ENCODE measurements around the gene PMF1. TPM values are rescaled to one million over a fixed set of nuclear protein-coding genes. Genes with fewer than 3 reads are reported as not detected.

PMF1 gene
- total RNA-seq, 1 experiment from 2014 or later: 96.6 TPM

DNA sequence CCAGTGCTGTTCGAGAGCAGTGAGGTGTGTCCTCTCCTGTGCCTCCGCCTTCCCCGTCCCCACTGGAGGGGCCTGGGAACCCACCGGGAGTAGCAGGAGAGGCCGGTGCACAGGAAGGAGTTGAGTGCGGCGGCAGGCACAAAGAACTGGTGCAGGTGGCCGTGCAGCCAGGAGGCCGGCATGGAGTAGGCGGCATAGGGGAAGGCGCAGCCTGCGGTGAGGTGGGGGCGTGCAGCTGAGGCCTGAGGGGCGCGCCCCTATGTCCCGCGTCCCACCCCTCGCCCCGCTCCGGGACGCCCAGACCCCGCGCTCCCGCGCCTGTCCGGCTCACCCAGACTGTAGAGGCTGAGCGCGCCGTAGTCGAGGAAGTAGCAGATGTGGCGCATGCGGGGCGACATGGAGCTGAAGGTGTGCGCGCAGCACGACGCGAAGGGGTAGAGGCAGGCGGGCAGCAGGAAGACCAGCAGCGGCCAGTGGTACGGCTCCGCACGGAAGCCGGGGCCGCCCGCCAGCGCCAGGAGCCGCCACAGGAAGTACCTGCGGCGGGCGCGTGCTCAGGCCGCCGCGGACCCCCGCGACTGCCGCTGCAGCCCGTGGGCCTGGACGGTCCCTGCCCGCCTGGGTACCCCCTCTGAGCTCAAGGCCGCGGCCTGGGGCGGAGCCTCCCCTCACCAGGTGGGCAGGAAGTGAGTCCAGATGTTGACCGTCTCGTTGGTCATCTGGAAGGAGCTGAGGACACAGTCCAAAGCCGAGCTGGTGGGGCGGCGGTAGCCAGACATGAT is 32.8 kb downstream of the PMF1 start:
- intact Hi-C loops (cut with micrococcal nuclease; ENCODE audit: unreplicated experiment): no loop called here
- no peak for DNase-seq (ENCODE audit: low spot score)
- BruUV-seq (replicated peaks): no TSS peak
- no peaks in the 10 kb centered on the region for H3K27me3 ChIP-seq (replicated peaks; ENCODE audit: insufficient read depth, low read depth, low read length, poor library complexity)
- H3K36me3 ChIP-seq (ENCODE audit: insufficient read depth, low read length, poor library complexity, severe bottlenecking): peaks cover 10% of the 10 kb centered on the region
- peaks cover 6% of the 10 kb centered on the region for H3K4me1 ChIP-seq (ENCODE audit: insufficient read depth, low read length, poor library complexity, severe bottlenecking)
- TF ChIP-seq, protein P1, sequence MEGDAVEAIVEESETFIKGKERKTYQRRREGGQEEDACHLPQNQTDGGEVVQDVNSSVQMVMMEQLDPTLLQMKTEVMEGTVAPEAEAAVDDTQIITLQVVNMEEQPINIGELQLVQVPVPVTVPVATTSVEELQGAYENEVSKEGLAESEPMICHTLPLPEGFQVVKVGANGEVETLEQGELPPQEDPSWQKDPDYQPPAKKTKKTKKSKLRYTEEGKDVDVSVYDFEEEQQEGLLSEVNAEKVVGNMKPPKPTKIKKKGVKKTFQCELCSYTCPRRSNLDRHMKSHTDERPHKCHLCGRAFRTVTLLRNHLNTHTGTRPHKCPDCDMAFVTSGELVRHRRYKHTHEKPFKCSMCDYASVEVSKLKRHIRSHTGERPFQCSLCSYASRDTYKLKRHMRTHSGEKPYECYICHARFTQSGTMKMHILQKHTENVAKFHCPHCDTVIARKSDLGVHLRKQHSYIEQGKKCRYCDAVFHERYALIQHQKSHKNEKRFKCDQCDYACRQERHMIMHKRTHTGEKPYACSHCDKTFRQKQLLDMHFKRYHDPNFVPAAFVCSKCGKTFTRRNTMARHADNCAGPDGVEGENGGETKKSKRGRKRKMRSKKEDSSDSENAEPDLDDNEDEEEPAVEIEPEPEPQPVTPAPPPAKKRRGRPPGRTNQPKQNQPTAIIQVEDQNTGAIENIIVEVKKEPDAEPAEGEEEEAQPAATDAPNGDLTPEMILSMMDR (conservative IDR thresholded peaks at IDR 0.05; ENCODE audit: low read depth, low read length): no peak
- H3K9me3 ChIP-seq (ENCODE audit: low read depth, low read length, poor library complexity, severe bottlenecking): no peaks in the 10 kb centered on the region
- ChIA-PET POLR2A (ENCODE audit: low non-redundant PET) (interaction anchor here (1.1 kb wide), 1 partner anchor 13 kb away, joined by 5 read pairs; no protein-coding TSS in a partner anchor), CTCF (interaction anchor here (0.7 to 1.0 kb wide), 2 partner anchors 20 to 100 kb away, joined by 3 to 4 read pairs; no protein-coding TSS in a partner anchor)
- no peak overlapping the region for H3K27ac ChIP-seq (ENCODE audit: low read depth, low read length, poor library complexity, severe bottlenecking)
- peak overlapping the region; percentile 19 for H3K4me3 ChIP-seq (ENCODE audit: low read depth, low read length, poor library complexity, severe bottlenecking)

DNA sequence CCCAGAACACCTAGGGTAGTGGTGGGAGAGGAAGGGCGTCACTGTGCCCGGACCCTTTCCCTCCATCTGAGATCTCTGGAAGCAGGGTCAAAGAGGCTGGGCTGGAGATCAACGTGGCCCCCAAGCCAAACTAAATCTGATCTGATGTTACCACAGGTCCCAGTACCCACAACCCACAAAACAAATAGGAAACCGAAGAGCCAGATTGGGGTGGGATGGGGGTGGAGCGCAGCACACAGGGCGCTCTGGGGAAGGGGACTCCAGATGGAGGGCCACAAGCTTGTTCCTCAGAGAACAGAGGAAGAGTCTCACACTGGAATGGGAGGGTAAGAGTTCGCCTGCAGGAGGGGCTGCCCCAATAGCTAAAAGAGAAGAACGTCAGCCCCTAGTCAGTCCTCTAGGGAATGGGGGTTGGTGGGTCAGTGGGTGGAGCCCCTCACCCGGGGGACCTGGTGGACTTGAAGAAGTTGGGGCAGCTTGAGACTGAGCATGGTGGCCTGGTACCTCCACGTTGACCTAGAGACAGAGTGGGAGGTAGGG is 33.5 kb downstream of the PMF1 start:
- CTCF ChIA-PET: interaction anchor here (0.7 to 1.0 kb wide), 2 partner anchors 21 to 101 kb away, joined by 3 to 4 read pairs; no protein-coding TSS in a partner anchor
- intact Hi-C loops (cut with micrococcal nuclease; ENCODE audit: unreplicated experiment): no loop called here
- peaks cover 6% of the 10 kb centered on the region for H3K4me1 ChIP-seq (ENCODE audit: insufficient read depth, low read length, poor library complexity, severe bottlenecking)
- DNase-seq (ENCODE audit: low spot score): no peak
- TF ChIP-seq, protein P1 (conservative IDR thresholded peaks at IDR 0.05; ENCODE audit: low read depth, low read length): no peak
- no peak for TF ChIP-seq EZH2 (IDR thresholded peaks at IDR 0.05; ENCODE audit: borderline replicate concordance, low read depth, low read length, poor library complexity, severe bottlenecking)
- peaks cover 17% of the 10 kb centered on the region for H3K36me3 ChIP-seq (ENCODE audit: insufficient read depth, low read length, poor library complexity, severe bottlenecking)
- H3K27ac ChIP-seq (ENCODE audit: low read depth, low read length, poor library complexity, severe bottlenecking): no peak overlapping the region
- BruUV-seq (replicated peaks): no TSS peak
- POLR2A ChIA-PET (ENCODE audit: low non-redundant PET): no interaction called here
- H3K9me3 ChIP-seq (ENCODE audit: low read depth, low read length, poor library complexity, severe bottlenecking): no peaks in the 10 kb centered on the region
- H3K27me3 ChIP-seq (replicated peaks; ENCODE audit: insufficient read depth, low read depth, low read length, poor library complexity): no peaks in the 10 kb centered on the region
- H3K4me3 ChIP-seq (ENCODE audit: low read depth, low read length, poor library complexity, severe bottlenecking): no peak overlapping the region

DNA sequence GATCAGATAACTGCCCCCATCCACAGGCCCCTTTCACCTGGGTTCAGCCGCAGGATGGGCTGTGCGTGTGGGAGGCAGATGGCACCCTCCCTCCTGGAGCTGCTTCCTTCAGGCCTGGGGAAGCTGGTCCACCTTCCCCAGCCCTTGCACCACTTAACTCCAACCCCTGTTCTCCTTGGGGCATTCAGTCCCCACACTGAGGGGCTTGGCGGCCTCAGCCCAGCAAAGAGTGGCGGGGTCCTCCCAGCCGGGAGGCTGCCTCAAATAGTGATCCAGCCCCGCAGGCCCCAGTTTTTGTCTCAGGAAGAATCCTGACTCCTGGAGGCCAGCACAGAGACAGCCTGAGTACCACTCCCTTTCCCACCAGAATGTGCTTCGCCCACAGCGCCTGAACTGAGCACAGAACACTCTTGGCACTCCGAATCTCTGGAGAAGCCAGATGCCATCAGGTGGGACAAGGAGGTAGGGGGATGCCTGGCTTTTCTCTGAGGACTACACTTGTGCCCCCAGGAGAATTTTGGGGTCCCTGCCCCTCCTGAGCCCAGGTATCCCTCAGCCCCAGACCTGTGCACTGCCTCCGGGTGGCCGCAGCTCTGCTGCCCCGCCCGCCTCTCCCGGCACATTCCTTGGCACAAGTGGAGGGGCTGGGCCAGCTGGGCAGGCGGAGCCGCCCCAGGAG is 34.1 kb downstream of the PMF1 start:
- no peaks in the 10 kb centered on the region for H3K9me3 ChIP-seq (ENCODE audit: low read depth, low read length, poor library complexity, severe bottlenecking)
- DNase-seq (ENCODE audit: low spot score): no peak
- TF ChIP-seq, protein P1 (conservative IDR thresholded peaks at IDR 0.05; ENCODE audit: low read depth, low read length): no peak
- TF ChIP-seq EZH2 (IDR thresholded peaks at IDR 0.05; ENCODE audit: borderline replicate concordance, low read depth, low read length, poor library complexity, severe bottlenecking): no peak
- ChIA-PET CTCF (interaction anchor here (0.6 kb wide), 1 partner anchor 12 kb away, joined by 4 read pairs; no protein-coding TSS in a partner anchor), POLR2A (ENCODE audit: low non-redundant PET) (no interaction called here)
- intact Hi-C loops (cut with micrococcal nuclease; ENCODE audit: unreplicated experiment): no loop called here
- H3K36me3 ChIP-seq (ENCODE audit: insufficient read depth, low read length, poor library complexity, severe bottlenecking): peaks cover 23% of the 10 kb centered on the region
- H3K27ac ChIP-seq (ENCODE audit: low read depth, low read length, poor library complexity, severe bottlenecking): no peak overlapping the region
- H3K4me3 ChIP-seq (ENCODE audit: low read depth, low read length, poor library complexity, severe bottlenecking): no peak overlapping the region
- H3K27me3 ChIP-seq (replicated peaks; ENCODE audit: insufficient read depth, low read depth, low read length, poor library complexity): no peaks in the 10 kb centered on the region
- H3K4me1 ChIP-seq (ENCODE audit: insufficient read depth, low read length, poor library complexity, severe bottlenecking): peaks cover 6% of the 10 kb centered on the region
- BruUV-seq (replicated peaks): no TSS peak

Data from A673 (cell line).